GM23338 (cell line): Measurements from ENCODE around the gene NUP50.

Experiments
- EZH2 ChIP-seq: fragments of 200-600 bp; sonication (generic); IDR thresholded peaks from one replicate; pipeline ENCODE4 v1.8.0; 2017; ENCODE audit warnings: antibody characterized with exemption, mild to moderate bottlenecking, low read depth; ENCODE audit not compliant: unreplicated experiment
- POLR2AphosphoS5 ChIP-seq: IDR thresholded peaks from 2 replicates; pipeline ENCODE4 v1.6.1; 2016; ENCODE audit warnings: antibody characterized with exemption, low read depth
- TF ChIP-seq, protein P1 (sequence below), 2 experiments: fragments of 200-600 bp in 1 of 2; sonication (generic) in 1 of 2; conservative IDR thresholded peaks; 2 replicates each; pipeline versions ENCODE4 v1.5.1 to v1.6.1; 2016 to 2017; ENCODE audit warnings: antibody characterized with exemption in 2 of 2, low read depth in 2 of 2, mild to moderate bottlenecking in 2 of 2, moderate library complexity in 1 of 2

- TF ChIP-seq, protein P1, sequence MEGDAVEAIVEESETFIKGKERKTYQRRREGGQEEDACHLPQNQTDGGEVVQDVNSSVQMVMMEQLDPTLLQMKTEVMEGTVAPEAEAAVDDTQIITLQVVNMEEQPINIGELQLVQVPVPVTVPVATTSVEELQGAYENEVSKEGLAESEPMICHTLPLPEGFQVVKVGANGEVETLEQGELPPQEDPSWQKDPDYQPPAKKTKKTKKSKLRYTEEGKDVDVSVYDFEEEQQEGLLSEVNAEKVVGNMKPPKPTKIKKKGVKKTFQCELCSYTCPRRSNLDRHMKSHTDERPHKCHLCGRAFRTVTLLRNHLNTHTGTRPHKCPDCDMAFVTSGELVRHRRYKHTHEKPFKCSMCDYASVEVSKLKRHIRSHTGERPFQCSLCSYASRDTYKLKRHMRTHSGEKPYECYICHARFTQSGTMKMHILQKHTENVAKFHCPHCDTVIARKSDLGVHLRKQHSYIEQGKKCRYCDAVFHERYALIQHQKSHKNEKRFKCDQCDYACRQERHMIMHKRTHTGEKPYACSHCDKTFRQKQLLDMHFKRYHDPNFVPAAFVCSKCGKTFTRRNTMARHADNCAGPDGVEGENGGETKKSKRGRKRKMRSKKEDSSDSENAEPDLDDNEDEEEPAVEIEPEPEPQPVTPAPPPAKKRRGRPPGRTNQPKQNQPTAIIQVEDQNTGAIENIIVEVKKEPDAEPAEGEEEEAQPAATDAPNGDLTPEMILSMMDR (conservative IDR thresholded peaks at IDR 0.05; ENCODE audit: low read depth in 2 of 2): no peak
- no peak for TF ChIP-seq EZH2
- no peak for TF ChIP-seq POLR2AphosphoS5
Observed at GRCh38 chr22:45203150-45203951, 39.6 kb downstream of the NUP50 start.
